ENCODE results near the gene YIPF3. TPM values are rescaled to one million over a fixed set of nuclear protein-coding genes. Genes with fewer than 3 reads are reported as not detected.
"Not testable (repeated sequence)": the region's sequence is repeated elsewhere in the genome, so short reads cannot be mapped to it uniquely, and the experiment has no call there.

Gene YIPF3
- 92.9 and 102 TPM in 2 replicates for total RNA-seq (2014; rRNA removed; shearing (Covaris generic))

- H3K27me3 ChIP-seq (ENCODE audit: control insufficient read depth, insufficient read depth, low read length): no peaks in the 10 kb centered on the region
- peak; percentile 98 for DNase-seq
- H3K36me3 ChIP-seq (replicated peaks; ENCODE audit: control insufficient read depth, insufficient read depth, low read length): peaks cover 45% of the 10 kb centered on the region
- peak within 1 kb of the TSS; percentile 69 for H3K4me3 ChIP-seq (ENCODE audit: insufficient read depth, low read depth, low read length)
These were observed at the start of gene YIPF3, which contains the start of gene POLR1C for GRCh38 chr6:43516697-43517504. Gene YIPF3 (minus strand): TSS chr6:43516926. CDS start chr6:43516807, 119 bp downstream. Gene POLR1C (plus strand): TSS chr6:43517089. CDS start chr6:43517110, 21 bp downstream.

DNA sequence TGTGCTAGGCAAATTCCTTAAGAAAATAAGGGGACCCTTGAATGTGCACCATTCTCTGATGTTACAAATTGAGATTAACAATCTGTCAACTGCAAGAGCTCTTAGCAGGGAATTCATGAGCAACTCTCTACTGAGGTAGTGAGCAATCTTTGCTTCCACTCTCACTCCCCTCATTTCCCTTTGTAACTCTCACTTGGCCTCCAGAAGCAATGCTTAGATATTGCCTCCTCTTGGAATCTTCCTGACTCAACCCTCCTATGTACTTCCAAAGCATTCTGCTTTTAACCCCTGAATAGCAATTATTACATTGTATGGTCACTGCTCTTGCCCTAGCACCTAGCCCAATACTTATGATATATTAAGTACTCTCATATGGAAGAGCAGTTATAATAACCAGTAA lies 42.6 kb upstream of the YIPF3 start:
- H3K4me3 ChIP-seq (ENCODE audit: insufficient read depth, low read depth, low read length): no peak overlapping the region
- DNase-seq: no peak
- H3K27me3 ChIP-seq (ENCODE audit: control insufficient read depth, insufficient read depth, low read length): no peaks in the 10 kb centered on the region
- peaks cover 51% of the 10 kb centered on the region for H3K36me3 ChIP-seq (replicated peaks; ENCODE audit: control insufficient read depth, insufficient read depth, low read length)

GRCh38 chr6:43557620-43558019 lies 40.9 kb upstream of the YIPF3 start:
- not testable (repeated sequence) for H3K27me3 ChIP-seq (ENCODE audit: control insufficient read depth, insufficient read depth, low read length); DNase-seq; H3K4me3 ChIP-seq (ENCODE audit: insufficient read depth, low read depth, low read length)
- H3K36me3 ChIP-seq (replicated peaks; ENCODE audit: control insufficient read depth, insufficient read depth, low read length): peaks cover 50% of the 10 kb centered on the region

DNA sequence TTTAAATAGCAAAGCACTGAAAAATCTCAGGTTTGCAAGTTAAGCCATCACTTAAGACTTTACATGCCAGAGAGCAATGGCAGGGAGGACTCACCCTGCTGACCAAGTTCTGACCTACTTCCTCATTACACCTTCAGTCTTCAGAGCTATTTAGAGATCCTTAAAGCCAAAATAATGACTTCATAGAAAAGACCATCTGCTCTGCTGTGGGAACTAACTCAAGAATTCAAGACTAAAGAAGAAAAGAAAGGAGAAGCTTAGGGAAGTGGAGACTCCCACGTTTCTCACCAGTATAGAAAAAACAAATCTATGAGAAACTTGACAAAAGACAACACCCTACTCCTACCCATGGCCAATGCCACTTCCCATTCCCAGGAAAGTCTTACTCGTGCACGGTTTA lies 30.5 kb upstream of the YIPF3 start:
- Histone ChIP-seq H3K27me3 (ENCODE audit: control insufficient read depth, insufficient read depth, low read length) (no peaks in the 10 kb centered on the region), H3K36me3 (replicated peaks; ENCODE audit: control insufficient read depth, insufficient read depth, low read length) (peaks cover 52% of the 10 kb centered on the region), H3K4me3 (ENCODE audit: insufficient read depth, low read depth, low read length) (no peak overlapping the region)
- DNase-seq: no peak

DNA sequence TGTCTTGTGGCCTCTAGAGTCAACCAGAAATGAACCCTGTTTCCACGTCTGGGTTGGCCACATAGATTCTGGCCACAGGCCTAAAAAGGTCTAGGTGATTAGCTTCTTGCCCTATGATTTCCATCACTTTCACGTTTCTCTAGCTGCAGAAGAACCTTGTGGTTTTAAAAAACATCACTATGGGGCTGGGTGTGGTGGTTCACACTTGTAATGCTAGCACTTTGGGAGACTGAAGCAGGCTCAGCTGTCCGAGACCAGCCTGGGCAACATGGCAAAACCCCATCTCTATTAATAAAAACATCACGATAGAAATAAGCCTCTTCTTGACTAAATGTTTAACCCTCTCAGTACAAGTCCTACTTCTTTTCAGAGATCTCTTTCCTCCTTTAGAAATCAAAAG lies 27.7 kb upstream of the YIPF3 start:
- no peak for DNase-seq
- Histone ChIP-seq H3K4me3 (ENCODE audit: insufficient read depth, low read depth, low read length) (no peak overlapping the region), H3K36me3 (replicated peaks; ENCODE audit: control insufficient read depth, insufficient read depth, low read length) (peaks cover 35% of the 10 kb centered on the region), H3K27me3 (ENCODE audit: control insufficient read depth, insufficient read depth, low read length) (no peaks in the 10 kb centered on the region)

DNA sequence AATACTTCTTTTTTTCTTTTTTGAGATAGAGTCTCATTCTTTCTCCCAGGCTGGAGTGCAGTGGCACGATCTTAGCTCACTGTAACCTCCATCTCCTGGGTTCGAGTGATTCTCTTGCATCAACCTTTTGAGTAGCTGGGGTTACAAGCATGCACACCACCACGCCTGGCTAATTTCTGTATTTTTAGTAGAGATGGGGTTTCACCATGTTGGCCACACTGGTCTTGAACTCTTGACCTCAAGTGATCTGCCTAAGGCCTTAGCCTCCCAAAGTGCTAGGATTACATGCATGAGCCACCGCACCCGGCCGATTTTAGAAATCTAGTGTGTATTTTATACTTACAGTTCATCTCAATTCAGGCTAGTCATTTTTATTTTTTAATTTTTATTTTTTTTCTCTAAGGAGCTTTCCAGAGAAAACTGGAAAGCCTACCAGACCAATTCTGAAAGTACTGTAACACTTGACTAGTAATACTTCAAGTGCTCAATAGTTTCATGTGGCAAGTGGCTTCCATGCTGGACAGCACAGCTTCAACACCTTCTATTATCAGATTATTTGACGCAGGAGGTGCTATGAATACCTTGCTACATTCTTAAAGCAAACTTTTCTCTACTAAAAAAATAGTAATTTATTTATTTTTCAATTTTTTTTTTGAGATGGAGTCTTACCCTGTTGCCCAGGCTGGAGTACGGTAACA lies 25.2 kb upstream of the YIPF3 start:
- DNase-seq: no peak
- H3K4me3 ChIP-seq (ENCODE audit: insufficient read depth, low read depth, low read length): no peak overlapping the region
- no peaks in the 10 kb centered on the region for H3K27me3 ChIP-seq (ENCODE audit: control insufficient read depth, insufficient read depth, low read length)
- H3K36me3 ChIP-seq (replicated peaks; ENCODE audit: control insufficient read depth, insufficient read depth, low read length): peaks cover 21% of the 10 kb centered on the region

DNA sequence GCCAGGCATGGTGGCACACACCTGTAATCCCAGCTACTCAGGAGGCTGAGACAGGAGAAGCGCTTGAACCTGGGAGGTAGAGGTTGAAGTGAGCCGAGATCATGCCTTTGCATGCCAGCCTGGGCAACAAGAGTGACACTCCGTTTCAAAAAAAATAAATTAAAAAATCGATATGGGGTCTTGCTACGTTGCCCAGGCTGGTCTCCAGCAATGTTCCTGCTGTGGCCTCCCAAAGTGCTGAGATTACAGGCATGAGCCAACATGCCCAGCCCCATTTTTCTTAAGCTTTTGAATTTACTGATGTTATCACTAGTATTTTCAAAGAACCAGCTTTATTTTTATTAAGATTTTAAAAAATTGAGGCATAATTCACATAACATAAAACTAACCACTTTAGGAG lies 23.8 kb upstream of the YIPF3 start:
- Histone ChIP-seq H3K4me3 (ENCODE audit: insufficient read depth, low read depth, low read length) (no peak overlapping the region), H3K36me3 (replicated peaks; ENCODE audit: control insufficient read depth, insufficient read depth, low read length) (peaks cover 13% of the 10 kb centered on the region), H3K27me3 (ENCODE audit: control insufficient read depth, insufficient read depth, low read length) (no peaks in the 10 kb centered on the region)
- DNase-seq: no peak

GRCh38 chr6:43539409-43539808 lies 22.7 kb upstream of the YIPF3 start:
- H3K36me3 ChIP-seq (replicated peaks; ENCODE audit: control insufficient read depth, insufficient read depth, low read length); H3K27me3 ChIP-seq (ENCODE audit: control insufficient read depth, insufficient read depth, low read length); H3K4me3 ChIP-seq (ENCODE audit: insufficient read depth, low read depth, low read length); DNase-seq: not testable (repeated sequence)

DNA sequence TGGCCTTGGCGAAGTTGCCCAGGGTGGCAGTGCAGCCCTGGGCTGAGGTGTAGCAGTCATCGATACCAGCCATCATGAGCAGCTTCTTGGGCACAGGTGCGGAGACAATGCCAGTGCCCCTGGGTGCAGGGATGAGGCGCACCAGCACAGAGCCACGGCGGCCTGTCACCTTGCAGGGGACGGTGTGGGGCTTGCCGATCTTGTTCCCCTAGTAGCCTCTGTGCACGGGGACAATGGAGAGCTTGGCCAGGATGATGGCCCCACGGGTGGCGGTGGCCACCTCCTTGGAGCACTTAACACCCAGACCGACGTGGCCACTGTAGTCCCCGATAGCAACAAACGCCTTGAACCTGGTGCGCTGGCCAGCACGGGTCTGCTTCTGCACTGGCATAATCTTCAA lies 22.3 kb upstream of the YIPF3 start:
- not testable (repeated sequence) for H3K36me3 ChIP-seq (replicated peaks; ENCODE audit: control insufficient read depth, insufficient read depth, low read length); H3K27me3 ChIP-seq (ENCODE audit: control insufficient read depth, insufficient read depth, low read length); DNase-seq; H3K4me3 ChIP-seq (ENCODE audit: insufficient read depth, low read depth, low read length)

- peaks cover 45% of the 10 kb centered on the region for H3K36me3 ChIP-seq (replicated peaks; ENCODE audit: control insufficient read depth, insufficient read depth, low read length)
- DNase-seq: no peak
- H3K27me3 ChIP-seq (ENCODE audit: control insufficient read depth, insufficient read depth, low read length): no peaks in the 10 kb centered on the region
- no peak overlapping the region for H3K4me3 ChIP-seq (ENCODE audit: insufficient read depth, low read depth, low read length)
These were observed 15.5 kb upstream of the YIPF3 start for GRCh38 chr6:43532201-43532600.

- H3K4me3 ChIP-seq (ENCODE audit: insufficient read depth, low read depth, low read length): no peak overlapping the region
- no peak for DNase-seq
- no peaks in the 10 kb centered on the region for H3K27me3 ChIP-seq (ENCODE audit: control insufficient read depth, insufficient read depth, low read length)
- peaks cover 72% of the 10 kb centered on the region for H3K36me3 ChIP-seq (replicated peaks; ENCODE audit: control insufficient read depth, insufficient read depth, low read length)
These were observed 7.8 kb upstream of the YIPF3 start for GRCh38 chr6:43524483-43524961.

- Histone ChIP-seq H3K4me3 (ENCODE audit: insufficient read depth, low read depth, low read length) (no peak overlapping the region), H3K27me3 (ENCODE audit: control insufficient read depth, insufficient read depth, low read length) (no peaks in the 10 kb centered on the region), H3K36me3 (replicated peaks; ENCODE audit: control insufficient read depth, insufficient read depth, low read length) (peaks cover 69% of the 10 kb centered on the region)
- no peak for DNase-seq
These were observed 6.6 kb upstream of the YIPF3 start for GRCh38 chr6:43523284-43523683.

GRCh38 chr6:43522547-43523261 lies 6.0 kb upstream of the YIPF3 start:
- Histone ChIP-seq H3K4me3 (ENCODE audit: insufficient read depth, low read depth, low read length) (no peak overlapping the region), H3K36me3 (replicated peaks; ENCODE audit: control insufficient read depth, insufficient read depth, low read length) (peaks cover 64% of the 10 kb centered on the region), H3K27me3 (ENCODE audit: control insufficient read depth, insufficient read depth, low read length) (no peaks in the 10 kb centered on the region)
- DNase-seq: no peak

GRCh38 chr6:43521836-43522235 lies 5.1 kb upstream of the YIPF3 start:
- DNase-seq: no peak
- Histone ChIP-seq H3K27me3 (ENCODE audit: control insufficient read depth, insufficient read depth, low read length) (no peaks in the 10 kb centered on the region), H3K36me3 (replicated peaks; ENCODE audit: control insufficient read depth, insufficient read depth, low read length) (peaks cover 60% of the 10 kb centered on the region), H3K4me3 (ENCODE audit: insufficient read depth, low read depth, low read length) (no peak overlapping the region)
